GM12878 (cell line): Measurements from ENCODE around the gene TCEAL4.

ENCODE experiments used
- ATF7 ChIP-seq: fragments of 450-650 bp; IDR thresholded peaks from 2 replicates; pipeline ENCODE4 v1.6.1; 2016; ENCODE audit warnings: low read depth, mild to moderate bottlenecking
- CTCF ChIP-seq, 3 experiments: IDR thresholded peaks in 2 of 3; conservative IDR thresholded peaks in 1 of 3; 2 replicates each; pipeline ENCODE4 v1.5.1; 2011; ENCODE audit warnings: low read depth in 3 of 3, low read length in 3 of 3, mild to moderate bottlenecking in 3 of 3, control low read depth in 2 of 3, moderate library complexity in 2 of 3, inconsistent platforms in 1 of 3, mixed read lengths in 1 of 3; ENCODE audit not compliant: control insufficient read depth in 2 of 3, insufficient read depth in 1 of 3; ENCODE audit errors: extremely low read depth in 1 of 3
- ETV6 ChIP-seq, 2 experiments: fragments of 450-650 bp in 1 of 2; IDR thresholded peaks in 1 of 2; conservative IDR thresholded peaks in 1 of 2; 2 replicates each; pipeline ENCODE4 v1.6.1; 2014; ENCODE audit warnings: antibody characterized with exemption in 1 of 2, borderline replicate concordance in 1 of 2, low read depth in 1 of 2, mild to moderate bottlenecking in 1 of 2, moderate library complexity in 1 of 2
- MTA3 ChIP-seq: IDR thresholded peaks from 2 replicates; pipeline ENCODE4 v1.6.1; 2012; ENCODE audit warnings: low read length, inconsistent platforms, borderline replicate concordance
- POLR2A ChIP-seq: IDR thresholded peaks from 2 replicates; pipeline ENCODE4 v1.6.1; 2011; ENCODE audit warnings: low read depth, mild to moderate bottlenecking, low read length
- POU2F2 ChIP-seq: IDR thresholded peaks from 3 replicates; pipeline ENCODE4 v1.6.1; 2011; ENCODE audit warnings: low read depth, mild to moderate bottlenecking, low read length, borderline replicate concordance
- RCOR1 ChIP-seq: conservative IDR thresholded peaks from 2 replicates; pipeline ENCODE4 v1.6.1; 2012; ENCODE audit warnings: low read depth, low read length, improper control_type of control experiment
- SPI1 ChIP-seq: IDR thresholded peaks from 2 replicates; pipeline ENCODE4 v1.6.1; 2011; ENCODE audit warnings: low read depth, mild to moderate bottlenecking, low read length, moderate library complexity, borderline replicate concordance; ENCODE audit not compliant: insufficient read depth
- USF2 ChIP-seq: IDR thresholded peaks from 2 replicates; pipeline ENCODE4 v1.6.1; 2011; ENCODE audit warnings: low read depth, low read length, improper control_type of control experiment, borderline replicate concordance
- ZNF24 ChIP-seq: fragments of 450-650 bp; IDR thresholded peaks from 2 replicates; pipeline ENCODE4 v1.6.1; 2017; ENCODE audit warnings: antibody characterized with exemption, mild to moderate bottlenecking

GRCh38 chrX:103562801-103563200 lies 22.5 kb upstream of the TCEAL4 start:
- TF ChIP-seq ATF7 (no peak), POLR2A (no peak), RCOR1 (no peak), SPI1 (no peak), ETV6 (conservative IDR thresholded peaks at IDR 0.05 in 1 of 2, IDR thresholded peaks at IDR 0.05 in 1 of 2; ENCODE audit: borderline replicate concordance in 1 of 2, low read depth in 1 of 2) (no peak), ZNF24 (no peak), POU2F2 (no peak), USF2 (no peak), MTA3 (no peak), CTCF (IDR thresholded peaks at IDR 0.05 in 2 of 3, conservative IDR thresholded peaks at IDR 0.05 in 1 of 3; ENCODE audit: control insufficient read depth in 2 of 3, extremely low read depth in 1 of 3, insufficient read depth in 1 of 3, low read depth in 3 of 3, low read length in 3 of 3) (no peak)
